ENCODE data around the gene PLSCR3.

DNA sequence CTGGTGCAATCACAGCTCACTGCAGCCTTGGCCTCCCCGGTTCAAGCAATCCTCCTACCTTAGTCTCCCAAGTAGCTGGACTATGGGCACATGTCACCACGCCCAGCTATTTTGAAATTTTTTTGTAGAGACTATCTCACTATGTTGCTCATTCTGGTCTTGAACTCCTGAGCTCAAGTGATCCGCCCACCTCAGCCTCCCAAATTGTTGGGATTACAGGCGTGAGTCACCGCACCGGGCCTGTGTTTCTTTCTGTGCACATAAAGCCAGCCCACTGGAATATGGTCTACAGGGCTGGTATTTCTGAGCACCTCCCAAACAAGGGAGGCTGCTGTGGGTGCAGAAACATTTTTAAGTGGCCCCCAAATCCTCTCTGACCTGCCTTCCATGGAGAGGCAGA is 31.0 kb downstream of the PLSCR3 start:
- TF ChIP-seq, protein P1, sequence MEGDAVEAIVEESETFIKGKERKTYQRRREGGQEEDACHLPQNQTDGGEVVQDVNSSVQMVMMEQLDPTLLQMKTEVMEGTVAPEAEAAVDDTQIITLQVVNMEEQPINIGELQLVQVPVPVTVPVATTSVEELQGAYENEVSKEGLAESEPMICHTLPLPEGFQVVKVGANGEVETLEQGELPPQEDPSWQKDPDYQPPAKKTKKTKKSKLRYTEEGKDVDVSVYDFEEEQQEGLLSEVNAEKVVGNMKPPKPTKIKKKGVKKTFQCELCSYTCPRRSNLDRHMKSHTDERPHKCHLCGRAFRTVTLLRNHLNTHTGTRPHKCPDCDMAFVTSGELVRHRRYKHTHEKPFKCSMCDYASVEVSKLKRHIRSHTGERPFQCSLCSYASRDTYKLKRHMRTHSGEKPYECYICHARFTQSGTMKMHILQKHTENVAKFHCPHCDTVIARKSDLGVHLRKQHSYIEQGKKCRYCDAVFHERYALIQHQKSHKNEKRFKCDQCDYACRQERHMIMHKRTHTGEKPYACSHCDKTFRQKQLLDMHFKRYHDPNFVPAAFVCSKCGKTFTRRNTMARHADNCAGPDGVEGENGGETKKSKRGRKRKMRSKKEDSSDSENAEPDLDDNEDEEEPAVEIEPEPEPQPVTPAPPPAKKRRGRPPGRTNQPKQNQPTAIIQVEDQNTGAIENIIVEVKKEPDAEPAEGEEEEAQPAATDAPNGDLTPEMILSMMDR (IDR thresholded peaks at IDR 0.05 in 8 of 11, conservative IDR thresholded peaks at IDR 0.05 in 3 of 11): no peak
- no peak for TF ChIP-seq POLR2A (IDR thresholded peaks at IDR 0.05)
